Neural crest cell (in vitro differentiated cells): ENCODE measurements around the gene WDR45B. TPM values are rescaled to one million over a fixed set of nuclear protein-coding genes. Genes with fewer than 3 reads are reported as not detected.
A peak's percentile ranks its signal among the peaks of the same experiment; 100 is the strongest.

ENCODE experiments used
- DNase-seq: peaks from one replicate; pipeline ENCODE4 v3.0.0; 2021; ENCODE audit warnings: low read depth, mixed read lengths, low spot score
- H3K27ac Mint-ChIP-seq: one replicate; pipeline ENCODE4 v1.8.0; 2021; ENCODE audit warnings: mild to moderate bottlenecking, mixed read lengths; ENCODE audit not compliant: unreplicated experiment
- H3K27me3 Mint-ChIP-seq: 2 replicates; pipeline ENCODE4 v1.8.0; 2021; ENCODE audit warnings: low read depth, mild to moderate bottlenecking, mixed read lengths
- H3K36me3 Mint-ChIP-seq: 2 replicates; pipeline ENCODE4 v1.8.0; 2021; ENCODE audit warnings: low read depth, mild to moderate bottlenecking, mixed read lengths
- H3K4me1 Mint-ChIP-seq: 2 replicates; pipeline ENCODE4 v1.8.0; 2021; ENCODE audit warnings: mixed read lengths
- H3K4me3 Mint-ChIP-seq: one replicate; pipeline ENCODE4 v1.8.0; 2021; ENCODE audit warnings: mild to moderate bottlenecking, mixed read lengths
- H3K9me3 Mint-ChIP-seq: 2 replicates; pipeline ENCODE4 v1.8.0; 2021; ENCODE audit warnings: mixed read lengths
- total RNA-seq: library from RNA; stranded (reverse); gene quantifications from 2 replicates; pipeline ENCODE4 v1.2.1, GENCODE V29; 2021
- TF ChIP-seq, protein P1 (sequence below): fragments of 200-600 bp; sonication (generic); conservative IDR thresholded peaks from 2 replicates; pipeline ENCODE4 v1.5.0; 2021; ENCODE audit warnings: antibody characterized with exemption, mild to moderate bottlenecking

The WDR45B gene
- total RNA-seq, 1 donor from 2014 or later: 57.1 TPM

- H3K36me3 Mint-ChIP-seq: peaks cover 17% of the 10 kb centered on the region
- H3K4me1 Mint-ChIP-seq: peaks cover 6% of the 10 kb centered on the region
- no peaks in the 10 kb centered on the region for H3K9me3 Mint-ChIP-seq
- H3K27ac Mint-ChIP-seq: no peak overlapping the region
- no peaks in the 10 kb centered on the region for H3K27me3 Mint-ChIP-seq
- no peak for DNase-seq
- no peak overlapping the region for H3K4me3 Mint-ChIP-seq
- TF ChIP-seq, protein P1, sequence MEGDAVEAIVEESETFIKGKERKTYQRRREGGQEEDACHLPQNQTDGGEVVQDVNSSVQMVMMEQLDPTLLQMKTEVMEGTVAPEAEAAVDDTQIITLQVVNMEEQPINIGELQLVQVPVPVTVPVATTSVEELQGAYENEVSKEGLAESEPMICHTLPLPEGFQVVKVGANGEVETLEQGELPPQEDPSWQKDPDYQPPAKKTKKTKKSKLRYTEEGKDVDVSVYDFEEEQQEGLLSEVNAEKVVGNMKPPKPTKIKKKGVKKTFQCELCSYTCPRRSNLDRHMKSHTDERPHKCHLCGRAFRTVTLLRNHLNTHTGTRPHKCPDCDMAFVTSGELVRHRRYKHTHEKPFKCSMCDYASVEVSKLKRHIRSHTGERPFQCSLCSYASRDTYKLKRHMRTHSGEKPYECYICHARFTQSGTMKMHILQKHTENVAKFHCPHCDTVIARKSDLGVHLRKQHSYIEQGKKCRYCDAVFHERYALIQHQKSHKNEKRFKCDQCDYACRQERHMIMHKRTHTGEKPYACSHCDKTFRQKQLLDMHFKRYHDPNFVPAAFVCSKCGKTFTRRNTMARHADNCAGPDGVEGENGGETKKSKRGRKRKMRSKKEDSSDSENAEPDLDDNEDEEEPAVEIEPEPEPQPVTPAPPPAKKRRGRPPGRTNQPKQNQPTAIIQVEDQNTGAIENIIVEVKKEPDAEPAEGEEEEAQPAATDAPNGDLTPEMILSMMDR: no peak
Observed at GRCh38 chr17:82632451-82632850, 15.8 kb downstream of the WDR45B start.

GRCh38 chr17:82631544-82631943 is 16.7 kb downstream of the WDR45B start:
- H3K36me3 Mint-ChIP-seq: peaks cover 13% of the 10 kb centered on the region
- no peaks in the 10 kb centered on the region for H3K9me3 Mint-ChIP-seq
- TF ChIP-seq, protein P1: no peak
- no peak for DNase-seq
- H3K27ac Mint-ChIP-seq: no peak overlapping the region
- H3K27me3 Mint-ChIP-seq: no peaks in the 10 kb centered on the region
- H3K4me3 Mint-ChIP-seq: no peak overlapping the region
- H3K4me1 Mint-ChIP-seq: peaks cover 1% of the 10 kb centered on the region

- no peak for DNase-seq
- no peaks in the 10 kb centered on the region for H3K9me3 Mint-ChIP-seq
- peaks cover 16% of the 10 kb centered on the region for H3K36me3 Mint-ChIP-seq
- H3K4me3 Mint-ChIP-seq: no peak overlapping the region
- no peaks in the 10 kb centered on the region for H3K27me3 Mint-ChIP-seq
- no peak overlapping the region for H3K27ac Mint-ChIP-seq
- H3K4me1 Mint-ChIP-seq: no peaks in the 10 kb centered on the region
- TF ChIP-seq, protein P1: no peak
Observed at GRCh38 chr17:82630212-82630611, 18.0 kb downstream of the WDR45B start.

DNA sequence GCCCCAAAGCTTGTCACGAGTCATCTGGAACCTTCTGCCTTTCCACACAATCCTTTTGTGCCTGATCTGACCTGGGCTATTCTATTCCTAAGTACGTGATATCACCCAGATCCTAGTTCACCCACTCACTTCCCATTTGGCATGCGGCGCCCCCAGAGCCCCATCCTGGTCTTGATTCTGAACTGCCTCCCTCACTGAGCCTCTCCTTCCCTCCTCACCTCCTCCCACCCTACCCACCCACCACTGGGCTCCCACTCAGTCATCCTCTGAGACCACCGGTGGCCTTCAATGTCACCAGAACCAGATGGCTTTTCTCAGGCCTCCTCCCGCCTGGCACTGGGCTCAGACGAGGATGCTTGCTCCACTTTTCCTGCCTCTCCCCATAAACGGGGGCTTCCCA is 18.5 kb downstream of the WDR45B start:
- Mint-ChIP-seq H3K9me3 (no peaks in the 10 kb centered on the region), H3K4me1 (no peaks in the 10 kb centered on the region), H3K4me3 (no peak overlapping the region), H3K36me3 (peaks cover 17% of the 10 kb centered on the region), H3K27ac (peak overlapping the region; percentile 60), H3K27me3 (no peaks in the 10 kb centered on the region)
- no peak for DNase-seq
- TF ChIP-seq, protein P1: no peak

DNA sequence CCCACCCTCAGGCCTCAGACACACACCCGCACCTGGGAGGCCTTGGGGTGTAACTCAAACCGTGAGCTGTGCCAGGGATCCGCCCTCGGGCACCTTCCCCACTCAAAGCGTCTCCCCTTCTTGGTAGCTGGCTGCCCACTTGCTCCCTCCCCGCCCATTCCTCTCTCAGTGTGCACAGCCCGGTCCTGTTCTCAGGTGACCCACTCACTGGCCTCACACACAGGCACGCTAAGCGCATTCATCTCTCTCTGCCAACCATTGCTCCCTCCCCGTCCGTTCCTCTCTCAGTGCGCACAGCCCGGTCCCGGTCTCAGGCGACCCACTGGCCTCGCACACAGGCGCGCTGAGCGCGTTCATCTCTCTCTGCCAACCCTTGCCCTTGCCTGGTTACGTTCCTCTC is 20.8 kb downstream of the WDR45B start:
- TF ChIP-seq, protein P1: no peak
- Mint-ChIP-seq H3K27ac (peak overlapping the region; percentile 27), H3K4me3 (no peak overlapping the region), H3K27me3 (no peaks in the 10 kb centered on the region), H3K9me3 (no peaks in the 10 kb centered on the region), H3K36me3 (peaks cover 18% of the 10 kb centered on the region), H3K4me1 (no peaks in the 10 kb centered on the region)
- no peak for DNase-seq

DNA sequence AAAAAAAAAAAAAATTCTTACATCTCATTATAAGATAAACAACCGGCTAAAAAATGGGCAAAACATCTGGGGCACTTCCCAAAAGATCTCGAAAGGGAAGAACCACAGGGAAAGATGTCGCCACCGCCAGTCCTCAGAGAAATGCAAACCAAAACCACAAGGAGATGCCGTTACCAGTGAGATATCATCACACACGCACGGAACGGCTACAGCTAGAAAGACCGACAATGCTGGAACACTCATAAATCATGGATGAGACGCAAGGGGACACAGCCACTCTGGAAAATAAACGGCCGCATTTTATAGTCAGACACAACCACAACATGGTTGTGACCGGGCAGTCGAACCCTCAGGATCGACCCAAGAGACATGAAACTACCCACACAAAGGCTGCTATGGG is 24.5 kb downstream of the WDR45B start:
- Mint-ChIP-seq H3K4me1 (no peaks in the 10 kb centered on the region), H3K9me3 (no peaks in the 10 kb centered on the region), H3K27ac (no peak overlapping the region), H3K36me3 (peaks cover 22% of the 10 kb centered on the region), H3K27me3 (no peaks in the 10 kb centered on the region), H3K4me3 (no peak overlapping the region)
- DNase-seq: no peak
- TF ChIP-seq, protein P1: no peak
